ENCODE data around the gene YTHDF2. TPM values are rescaled to one million over a fixed set of nuclear protein-coding genes. Genes with fewer than 3 reads are reported as not detected.
"Not testable (repeated sequence)": the region's sequence is repeated elsewhere in the genome, so short reads cannot be mapped to it uniquely, and the experiment has no call there.

Gene YTHDF2
- total RNA-seq, 1 experiment from 2014 or later = 200 TPM

GRCh38 chr1:28770601-28771165, 33.9 kb downstream of the YTHDF2 start:
- Mint-ChIP-seq H3K27me3 (ENCODE audit: low read depth) (no peaks in the 10 kb centered on the region), H3K36me3 (ENCODE audit: insufficient read depth in 1 of 3, low read depth in 3 of 3) (peaks cover 18 to 60% (median 40%) of the 10 kb centered on the region in 3 experiments; a peak in 6 of 7 replicates), H3K4me1 (0 out of 4 replicates have a peak, but pooled peaks cover 0 to 2% of the 10 kb centered on the region in 2 experiments), H3K4me3 (no peak overlapping the region), H3K27ac (peak overlapping the region in 1 of 3 experiments; percentile 83; a peak in 2 of 7 replicates), H3K9me3 (no peaks in the 10 kb centered on the region)
- Histone ChIP-seq H2BK120ac (ENCODE audit: low read depth, low read length, poor library complexity, severe bottlenecking) (no peak overlapping the region), H3K4me1 (ENCODE audit: insufficient read depth, low read length) (no peaks in the 10 kb centered on the region), H2AK5ac (ENCODE audit: insufficient read length, low read length) (no peak overlapping the region), H3K14ac (ENCODE audit: insufficient read depth, low read length) (no peak overlapping the region), H3K79me2 (ENCODE audit: insufficient read depth, low read length) (peaks cover 10% of the 10 kb centered on the region; the same call in 1 of the 2 replicates), H2AFZ (ENCODE audit: low read length) (no peak overlapping the region), H2BK5ac (ENCODE audit: insufficient read length, low read length) (no peak overlapping the region), H2BK12ac (ENCODE audit: insufficient read length, low read depth, low read length) (no peak overlapping the region), H3K27me3 (ENCODE audit: insufficient read depth, low read length) (no peaks in the 10 kb centered on the region), H2BK20ac (ENCODE audit: low read depth, low read length, poor library complexity, severe bottlenecking) (no peak overlapping the region), H3K4ac (ENCODE audit: low read depth, low read length) (no peak overlapping the region), H3K9ac (ENCODE audit: extremely low read depth, insufficient read length, low read length) (no peak overlapping the region), H4K8ac (replicated peaks; ENCODE audit: insufficient read length, low read depth, low read length) (no peak overlapping the region), H3T11ph (ENCODE audit: low read length) (no peak overlapping the region), H3K4me2 (ENCODE audit: insufficient read depth, insufficient read length, low read length) (no peak overlapping the region), H4K5ac (ENCODE audit: insufficient read length, low read depth, low read length) (no peak overlapping the region), H3K79me1 (ENCODE audit: insufficient read depth, low read depth, low read length, poor library complexity, severe bottlenecking) (no peaks in the 10 kb centered on the region), H3K23ac (ENCODE audit: insufficient read length, low read depth, low read length) (no peak overlapping the region), H3K27ac (ENCODE audit: insufficient read length, low read depth, low read length) (no peak overlapping the region), H4K91ac (ENCODE audit: insufficient read length, low read depth, low read length) (no peak overlapping the region), H2BK15ac (ENCODE audit: low read depth, low read length) (no peak overlapping the region), H4K20me1 (ENCODE audit: control insufficient read depth, insufficient read depth, insufficient read length) (no peaks in the 10 kb centered on the region), H3K18ac (ENCODE audit: insufficient read length, low read depth, low read length) (no peak overlapping the region), H3K56ac (ENCODE audit: insufficient read length, low read depth, low read length) (no peak overlapping the region), H3K23me2 (ENCODE audit: insufficient read length, low read depth, low read length, poor library complexity, severe bottlenecking) (no peaks in the 10 kb centered on the region), H3K9me3 (ENCODE audit: control insufficient read depth, low read depth, low read length) (no peaks in the 10 kb centered on the region)
- WGBS (ENCODE audit: extremely low coverage, insufficient read length, low lambda C conversion rate) = no CpG with 5 or more reads among the region's 3 CpGs
- TF ChIP-seq CTCF (conservative IDR thresholded peaks at IDR 0.05) = no peak
- DNase-seq = no peak

GRCh38 chr1:28771921-28772320, 35.2 kb downstream of the YTHDF2 start:
- H3K27me3 Mint-ChIP-seq (ENCODE audit: low read depth); H3T11ph ChIP-seq (ENCODE audit: low read length); H3K4me2 ChIP-seq (ENCODE audit: insufficient read depth, insufficient read length, low read length); H3K4me3 Mint-ChIP-seq; H3K14ac ChIP-seq (ENCODE audit: insufficient read depth, low read length); H2BK12ac ChIP-seq (ENCODE audit: insufficient read length, low read depth, low read length); H3K27ac ChIP-seq (ENCODE audit: insufficient read length, low read depth, low read length); H2BK120ac ChIP-seq (ENCODE audit: low read depth, low read length, poor library complexity, severe bottlenecking); H2AK5ac ChIP-seq (ENCODE audit: insufficient read length, low read length); H4K8ac ChIP-seq (replicated peaks; ENCODE audit: insufficient read length, low read depth, low read length); H3K4me1 ChIP-seq (ENCODE audit: insufficient read depth, low read length); H2BK20ac ChIP-seq (ENCODE audit: low read depth, low read length, poor library complexity, severe bottlenecking); H3K56ac ChIP-seq (ENCODE audit: insufficient read length, low read depth, low read length); H3K4me1 Mint-ChIP-seq; H3K79me2 ChIP-seq (ENCODE audit: insufficient read depth, low read length); H3K9me3 Mint-ChIP-seq; H2BK5ac ChIP-seq (ENCODE audit: insufficient read length, low read length); H3K27me3 ChIP-seq (ENCODE audit: insufficient read depth, low read length); H2AFZ ChIP-seq (ENCODE audit: low read length); H3K4ac ChIP-seq (ENCODE audit: low read depth, low read length); DNase-seq; H2BK15ac ChIP-seq (ENCODE audit: low read depth, low read length); H4K5ac ChIP-seq (ENCODE audit: insufficient read length, low read depth, low read length); H3K23ac ChIP-seq (ENCODE audit: insufficient read length, low read depth, low read length); H3K9ac ChIP-seq (ENCODE audit: extremely low read depth, insufficient read length, low read length); H3K18ac ChIP-seq (ENCODE audit: insufficient read length, low read depth, low read length); H4K20me1 ChIP-seq (ENCODE audit: control insufficient read depth, insufficient read depth, insufficient read length); H4K91ac ChIP-seq (ENCODE audit: insufficient read length, low read depth, low read length); H3K9me3 ChIP-seq (ENCODE audit: control insufficient read depth, low read depth, low read length); H3K23me2 ChIP-seq (ENCODE audit: insufficient read length, low read depth, low read length, poor library complexity, severe bottlenecking); H3K79me1 ChIP-seq (ENCODE audit: insufficient read depth, low read depth, low read length, poor library complexity, severe bottlenecking): not testable (repeated sequence)
- H3K36me3 Mint-ChIP-seq (ENCODE audit: insufficient read depth in 1 of 3, low read depth in 3 of 3) = peaks cover 13 to 53% (median 28%) of the 10 kb centered on the region in 3 experiments; a peak in 6 of 7 replicates
- peak overlapping the region in 1 of 3 experiments; percentile 78; a peak in 1 of 7 replicates for H3K27ac Mint-ChIP-seq
- WGBS (ENCODE audit: extremely low coverage, insufficient read length, low lambda C conversion rate) = no CpG with 5 or more reads among the region's 10 CpGs

Measured in H9 (cell line).